ENCODE measurements around the gene FAM114A1. TPM values are rescaled to one million over a fixed set of nuclear protein-coding genes. Genes with fewer than 3 reads are reported as not detected.

The FAM114A1 gene
- total RNA-seq, 2 experiments from 2014 or later = not detected

- H3K27ac Mint-ChIP-seq = no peak overlapping the region
- Histone ChIP-seq H3K36me3 (ENCODE audit: insufficient read depth, low read length) (no peaks in the 10 kb centered on the region), H3K27me3 (ENCODE audit: control insufficient read depth in 1 of 2, insufficient read depth in 2 of 2, low read length in 2 of 2) (no peaks in the 10 kb centered on the region), H3K4me3 (ENCODE audit: low read length) (no peak overlapping the region), H3K9me3 (ENCODE audit: control insufficient read depth in 1 of 2, insufficient read depth in 1 of 2, low read length in 2 of 2) (peaks cover 4 to 17% of the 10 kb centered on the region in 2 experiments), H3K4me1 (ENCODE audit: insufficient read depth, low read length) (peaks cover 2% of the 10 kb centered on the region), H3K27ac (ENCODE audit: low read depth in 1 of 2, low read length in 2 of 2) (no peak overlapping the region)
- H3K4me3 Mint-ChIP-seq = peak overlapping the region; percentile 5
- peaks cover 9% of the 10 kb centered on the region for H3K9me3 Mint-ChIP-seq
- H3K27me3 Mint-ChIP-seq = no peaks in the 10 kb centered on the region
- intact Hi-C loops (cut with DNase I, micrococcal nuclease) = no loop called here
- TF ChIP-seq CTCF (IDR thresholded peaks at IDR 0.05) = no peak
- DNase-seq (no peak), ATAC-seq (ENCODE audit: poor library complexity) (no peak)
- H3K4me1 Mint-ChIP-seq (ENCODE audit: low read depth) = peaks cover 19% of the 10 kb centered on the region
- ChIA-PET POLR2A (no interaction called here), CTCF (no interaction called here)
- H3K36me3 Mint-ChIP-seq (ENCODE audit: low read depth) = peaks cover 13% of the 10 kb centered on the region
Observed at GRCh38 chr4:38837334-38837733, 30.3 kb upstream of the FAM114A1 start.

- ATAC-seq (ENCODE audit: poor library complexity) (peak; percentile 81), DNase-seq (peak in 3 of 14 experiments; percentile 52 to 71 (median 67))
- intact Hi-C loops (cut with DNase I, micrococcal nuclease) = no loop called here
- Mint-ChIP-seq H3K9me3 (peaks cover 9% of the 10 kb centered on the region), H3K4me1 (ENCODE audit: low read depth) (peaks cover 19% of the 10 kb centered on the region), H3K27me3 (no peaks in the 10 kb centered on the region), H3K27ac (no peak overlapping the region), H3K36me3 (ENCODE audit: low read depth) (peaks cover 13% of the 10 kb centered on the region), H3K4me3 (peak overlapping the region; percentile 5)
- H3K4me1 ChIP-seq (ENCODE audit: insufficient read depth, low read length) = peaks cover 2% of the 10 kb centered on the region
- H3K36me3 ChIP-seq (ENCODE audit: insufficient read depth, low read length) = no peaks in the 10 kb centered on the region
- peaks cover 4 to 17% of the 10 kb centered on the region in 2 experiments for H3K9me3 ChIP-seq (ENCODE audit: control insufficient read depth in 1 of 2, insufficient read depth in 1 of 2, low read length in 2 of 2)
- POLR2A ChIA-PET = no interaction called here
- CTCF ChIA-PET = no interaction called here
- H3K4me3 ChIP-seq (ENCODE audit: low read length) = no peak overlapping the region
- no peak for TF ChIP-seq CTCF (IDR thresholded peaks at IDR 0.05)
- H3K27ac ChIP-seq (ENCODE audit: low read depth in 1 of 2, low read length in 2 of 2) = no peak overlapping the region
- H3K27me3 ChIP-seq (ENCODE audit: control insufficient read depth in 1 of 2, insufficient read depth in 2 of 2, low read length in 2 of 2) = no peaks in the 10 kb centered on the region
Observed at GRCh38 chr4:38837849-38838248, 29.8 kb upstream of the FAM114A1 start.

GRCh38 chr4:38842994-38843393 is 24.6 kb upstream of the FAM114A1 start:
- Histone ChIP-seq H3K27me3 (ENCODE audit: control insufficient read depth in 1 of 2, insufficient read depth in 2 of 2, low read length in 2 of 2) (no peaks in the 10 kb centered on the region), H3K4me3 (ENCODE audit: low read length) (no peak overlapping the region), H3K9me3 (ENCODE audit: control insufficient read depth in 1 of 2, insufficient read depth in 1 of 2, low read length in 2 of 2) (peaks cover 0 to 8% of the 10 kb centered on the region in 2 experiments), H3K4me1 (ENCODE audit: insufficient read depth, low read length) (peaks cover 2% of the 10 kb centered on the region), H3K36me3 (ENCODE audit: insufficient read depth, low read length) (no peaks in the 10 kb centered on the region), H3K27ac (ENCODE audit: low read depth in 1 of 2, low read length in 2 of 2) (no peak overlapping the region)
- TF ChIP-seq CTCF (IDR thresholded peaks at IDR 0.05) = no peak
- DNase-seq (no peak), ATAC-seq (ENCODE audit: poor library complexity) (no peak)
- CTCF ChIA-PET = no interaction called here
- POLR2A ChIA-PET = no interaction called here
- no peaks in the 10 kb centered on the region for H3K27me3 Mint-ChIP-seq
- peaks cover 7% of the 10 kb centered on the region for H3K4me1 Mint-ChIP-seq (ENCODE audit: low read depth)
- no peak overlapping the region for H3K4me3 Mint-ChIP-seq
- no peaks in the 10 kb centered on the region for H3K9me3 Mint-ChIP-seq
- H3K36me3 Mint-ChIP-seq (ENCODE audit: low read depth) = no peaks in the 10 kb centered on the region
- H3K27ac Mint-ChIP-seq = no peak overlapping the region
- intact Hi-C loops (cut with DNase I, micrococcal nuclease) = no loop called here

Measured in CD4-positive, alpha-beta T cell (primary cell).